Activated T-cell treated with anti-CD3 and anti-CD28 coated beads, Interleukin-2, amount 50 U/mL, for 24 hours (primary cell): ENCODE data around the gene ST8SIA6.
A peak's percentile ranks its signal among the peaks of the same experiment; 100 is the strongest.
"Not testable (repeated sequence)": the region's sequence is repeated elsewhere in the genome, so short reads cannot be mapped to it uniquely, and the experiment has no call there.

Experiments used
- DNase-seq: peaks from one replicate; pipeline ENCODE4 v3.0.0-alpha.2; 2020
- H3K27ac Mint-ChIP-seq: 2 replicates; pipeline ENCODE4 v1.8.0; 2020; ENCODE audit warnings: mild to moderate bottlenecking, mixed read lengths
- H3K27me3 Mint-ChIP-seq: 2 replicates; pipeline ENCODE4 v1.8.0; 2020; ENCODE audit warnings: mixed read lengths
- H3K36me3 Mint-ChIP-seq: 2 replicates; pipeline ENCODE4 v1.8.0; 2020; ENCODE audit warnings: low read depth, mixed read lengths
- H3K4me1 Mint-ChIP-seq: 2 replicates; pipeline ENCODE4 v1.8.0; 2020; ENCODE audit warnings: low read depth, mixed read lengths
- H3K4me3 Mint-ChIP-seq: 2 replicates; pipeline ENCODE4 v1.8.0; 2020; ENCODE audit warnings: mild to moderate bottlenecking, moderate library complexity, mixed read lengths
- H3K9me3 Mint-ChIP-seq: 2 replicates; pipeline ENCODE4 v1.8.0; 2020; ENCODE audit warnings: mixed read lengths

The ST8SIA6 gene

GRCh38 chr10:17403161-17403560 is 51.2 kb downstream of the ST8SIA6 start:
- DNase-seq: no peak
- H3K27me3 Mint-ChIP-seq: peaks cover 3% of the 10 kb centered on the region
- H3K4me3 Mint-ChIP-seq: no peak overlapping the region
- no peak overlapping the region for H3K27ac Mint-ChIP-seq
- no peaks in the 10 kb centered on the region for H3K9me3 Mint-ChIP-seq
- H3K4me1 Mint-ChIP-seq: no peaks in the 10 kb centered on the region
- no peaks in the 10 kb centered on the region for H3K36me3 Mint-ChIP-seq

- H3K36me3 Mint-ChIP-seq, H3K27me3 Mint-ChIP-seq: not testable (repeated sequence)
These were observed 52.4 kb downstream of the ST8SIA6 start for GRCh38 chr10:17402040-17402439.

GRCh38 chr10:17396004-17396403 is 58.4 kb downstream of the ST8SIA6 start:
- H3K4me3 Mint-ChIP-seq: no peak overlapping the region
- no peak for DNase-seq
- H3K9me3 Mint-ChIP-seq: no peaks in the 10 kb centered on the region
- H3K4me1 Mint-ChIP-seq: peaks cover 9% of the 10 kb centered on the region
- no peak overlapping the region for H3K27ac Mint-ChIP-seq
- H3K36me3 Mint-ChIP-seq: no peaks in the 10 kb centered on the region
- H3K27me3 Mint-ChIP-seq: peaks cover 27% of the 10 kb centered on the region

More at GRCh38 chr10:17402040-17402439, 52.4 kb downstream of the ST8SIA6 start:
- H3K27ac Mint-ChIP-seq, H3K4me3 Mint-ChIP-seq, H3K9me3 Mint-ChIP-seq, DNase-seq, H3K4me1 Mint-ChIP-seq: not testable (repeated sequence)

GRCh38 chr10:17394854-17395253 is 59.5 kb downstream of the ST8SIA6 start:
- peaks cover 27% of the 10 kb centered on the region for H3K27me3 Mint-ChIP-seq
- no peaks in the 10 kb centered on the region for H3K9me3 Mint-ChIP-seq
- peaks cover 9% of the 10 kb centered on the region for H3K4me1 Mint-ChIP-seq
- DNase-seq: no peak
- H3K4me3 Mint-ChIP-seq: no peak overlapping the region
- H3K27ac Mint-ChIP-seq: no peak overlapping the region
- no peaks in the 10 kb centered on the region for H3K36me3 Mint-ChIP-seq

- peaks cover 4% of the 10 kb centered on the region for H3K27me3 Mint-ChIP-seq
These were observed 66.4 kb downstream of the ST8SIA6 start for GRCh38 chr10:17387861-17388503.

GRCh38 chr10:17386616-17387075 is 67.7 kb downstream of the ST8SIA6 start:
- no peak overlapping the region for H3K4me3 Mint-ChIP-seq

More at GRCh38 chr10:17387861-17388503, 66.4 kb downstream of the ST8SIA6 start:
- DNase-seq: no peak
- Mint-ChIP-seq H3K4me3 (no peak overlapping the region), H3K4me1 (no peaks in the 10 kb centered on the region), H3K27ac (no peak overlapping the region), H3K36me3 (no peaks in the 10 kb centered on the region), H3K9me3 (no peaks in the 10 kb centered on the region)

GRCh38 chr10:17386021-17386420 is 68.4 kb downstream of the ST8SIA6 start:
- no peak for DNase-seq
- Mint-ChIP-seq H3K4me3 (no peak overlapping the region), H3K4me1 (no peaks in the 10 kb centered on the region), H3K36me3 (no peaks in the 10 kb centered on the region), H3K27ac (no peak overlapping the region), H3K9me3 (no peaks in the 10 kb centered on the region), H3K27me3 (no peaks in the 10 kb centered on the region)

More at GRCh38 chr10:17386616-17387075, 67.7 kb downstream of the ST8SIA6 start:
- no peaks in the 10 kb centered on the region for H3K9me3 Mint-ChIP-seq
- H3K36me3 Mint-ChIP-seq: no peaks in the 10 kb centered on the region
- DNase-seq: no peak
- no peaks in the 10 kb centered on the region for H3K27me3 Mint-ChIP-seq
- H3K27ac Mint-ChIP-seq: no peak overlapping the region
- no peaks in the 10 kb centered on the region for H3K4me1 Mint-ChIP-seq

- no peak overlapping the region for H3K4me3 Mint-ChIP-seq
These were observed 69.3 kb downstream of the ST8SIA6 start for GRCh38 chr10:17385066-17385465.

GRCh38 chr10:17383801-17384555 is 70.4 kb downstream of the ST8SIA6 start:
- Mint-ChIP-seq H3K27me3 (no peaks in the 10 kb centered on the region), H3K27ac (no peak overlapping the region), H3K36me3 (no peaks in the 10 kb centered on the region), H3K4me1 (no peaks in the 10 kb centered on the region), H3K9me3 (no peaks in the 10 kb centered on the region), H3K4me3 (no peak overlapping the region)
- no peak for DNase-seq

More at GRCh38 chr10:17385066-17385465, 69.3 kb downstream of the ST8SIA6 start:
- H3K27ac Mint-ChIP-seq: no peak overlapping the region
- H3K9me3 Mint-ChIP-seq: no peaks in the 10 kb centered on the region
- H3K36me3 Mint-ChIP-seq: no peaks in the 10 kb centered on the region
- no peaks in the 10 kb centered on the region for H3K4me1 Mint-ChIP-seq
- DNase-seq: no peak
- no peaks in the 10 kb centered on the region for H3K27me3 Mint-ChIP-seq

GRCh38 chr10:17381502-17382142 is 72.8 kb downstream of the ST8SIA6 start:
- Mint-ChIP-seq H3K27me3 (peaks cover 4% of the 10 kb centered on the region), H3K27ac (no peak overlapping the region), H3K4me3 (no peak overlapping the region), H3K4me1 (no peaks in the 10 kb centered on the region), H3K36me3 (no peaks in the 10 kb centered on the region), H3K9me3 (no peaks in the 10 kb centered on the region)
- no peak for DNase-seq

- Mint-ChIP-seq H3K9me3 (no peaks in the 10 kb centered on the region), H3K27me3 (peaks cover 9% of the 10 kb centered on the region), H3K4me1 (no peaks in the 10 kb centered on the region), H3K27ac (no peak overlapping the region), H3K4me3 (no peak overlapping the region), H3K36me3 (no peaks in the 10 kb centered on the region)
- no peak for DNase-seq
These were observed 73.5 kb downstream of the ST8SIA6 start for GRCh38 chr10:17380888-17381287.

- H3K27me3 Mint-ChIP-seq: peaks cover 9% of the 10 kb centered on the region
- DNase-seq: no peak
- H3K4me3 Mint-ChIP-seq: no peak overlapping the region
- no peaks in the 10 kb centered on the region for H3K4me1 Mint-ChIP-seq
- no peaks in the 10 kb centered on the region for H3K9me3 Mint-ChIP-seq
- no peaks in the 10 kb centered on the region for H3K36me3 Mint-ChIP-seq
- no peak overlapping the region for H3K27ac Mint-ChIP-seq
These were observed 74.4 kb downstream of the ST8SIA6 start for GRCh38 chr10:17380016-17380415.

GRCh38 chr10:17379151-17379690 is 75.2 kb downstream of the ST8SIA6 start:
- Mint-ChIP-seq H3K36me3 (no peaks in the 10 kb centered on the region), H3K27me3 (peaks cover 9% of the 10 kb centered on the region), H3K4me3 (no peak overlapping the region), H3K9me3 (no peaks in the 10 kb centered on the region), H3K4me1 (no peaks in the 10 kb centered on the region), H3K27ac (no peak overlapping the region)
- DNase-seq: no peak

- Mint-ChIP-seq H3K36me3 (no peaks in the 10 kb centered on the region), H3K9me3 (no peaks in the 10 kb centered on the region), H3K4me3 (no peak overlapping the region), H3K27me3 (peaks cover 9% of the 10 kb centered on the region), H3K4me1 (no peaks in the 10 kb centered on the region), H3K27ac (no peak overlapping the region)
- DNase-seq: peak; percentile 54
These were observed 78.3 kb downstream of the ST8SIA6 start for GRCh38 chr10:17375936-17376584.
